IMR-90 (cell line): ENCODE data around the gene CAMP. TPM values are rescaled to one million over a fixed set of nuclear protein-coding genes. Genes with fewer than 3 reads are reported as not detected.

Experiments used
- ATAC-seq: fragments of 200-7000 bp; cut with Tn5 transposase; 2 replicates; pipeline ENCODE4 v1.9.1; 2020; ENCODE audit warnings: low read depth, mild to moderate bottlenecking, moderate library complexity
- BruUV-seq: library from RNA; stranded (reverse); fragments of 400-500 nt; replicated peaks from 2 replicates; lab custom pipeline; 2021; lab: Mats Ljungman, UMichigan
- CTCF ChIA-PET: fragments of 300-600 bp; formaldehyde crosslinking; extraction: SDS; loops from one replicate; lab custom pipeline; 2021; ENCODE audit warnings: antibody characterized with exemption; lab: Yijun Ruan, JAX
- POLR2A ChIA-PET: fragments of 300-600 bp; sonication (Branson Sonifier 250); formaldehyde crosslinking; loops from one replicate; lab custom pipeline; 2022; ENCODE audit warnings: antibody characterized with exemption; ENCODE audit not compliant: unreplicated experiment; lab: Charles Lee
- DNase-seq: peaks from one replicate; pipeline ENCODE4 v3.0.0; 2013
- H2AFZ ChIP-seq: replicated peaks from 2 replicates; pipeline ENCODE3; 2013; ENCODE audit warnings: low read length, mild to moderate bottlenecking; ENCODE audit not compliant: poor library complexity
- H2AK5ac ChIP-seq: 2 replicates; pipeline ENCODE4 v1.6.1; 2013; ENCODE audit warnings: low read depth, low read length, inconsistent platforms
- H2AK9ac ChIP-seq: replicated peaks from 2 replicates; pipeline ENCODE3; 2013; ENCODE audit warnings: mild to moderate bottlenecking, low read depth, low read length, moderate library complexity; ENCODE audit not compliant: poor library complexity
- H2BK120ac ChIP-seq: 2 replicates; pipeline ENCODE4 v1.6.1; 2013; ENCODE audit warnings: low read depth, low read length, inconsistent platforms
- H2BK15ac ChIP-seq: 3 replicates; pipeline ENCODE4 v1.6.1; 2013; ENCODE audit warnings: low read depth, low read length, inconsistent platforms
- H2BK20ac ChIP-seq: 2 replicates; pipeline ENCODE4 v1.6.1; 2013; ENCODE audit warnings: low read depth, mild to moderate bottlenecking, inconsistent platforms, low read length, moderate library complexity
- H2BK5ac ChIP-seq: 2 replicates; pipeline ENCODE4 v1.6.1; 2013; ENCODE audit warnings: mild to moderate bottlenecking, low read depth, low read length, inconsistent platforms; ENCODE audit not compliant: poor library complexity, severe bottlenecking
- H3K14ac ChIP-seq: replicated peaks from 2 replicates; pipeline ENCODE4 v1.6.1; 2013; ENCODE audit warnings: low read depth, low read length, inconsistent platforms
- H3K18ac ChIP-seq: 2 replicates; pipeline ENCODE4 v1.6.1; 2013; ENCODE audit warnings: low read depth, low read length, control low read depth
- H3K23ac ChIP-seq: 2 replicates; pipeline ENCODE4 v1.6.1; 2013; ENCODE audit warnings: low read depth, low read length, inconsistent platforms
- H3K27ac ChIP-seq: 2 replicates; pipeline ENCODE4 v1.5.1; 2013; ENCODE audit warnings: mild to moderate bottlenecking, control low read depth, low read length; ENCODE audit not compliant: insufficient read depth
- H3K27me3 ChIP-seq: 2 replicates; pipeline ENCODE4 v1.6.1; 2013; ENCODE audit warnings: low read length; ENCODE audit not compliant: control insufficient read depth, insufficient read depth
- H3K36me3 ChIP-seq: 2 replicates; pipeline ENCODE4 v1.6.1; 2013; ENCODE audit warnings: low read length, mixed read lengths; ENCODE audit not compliant: control insufficient read depth, insufficient read depth
- H3K4ac ChIP-seq: 2 replicates; pipeline ENCODE4 v1.6.1; 2013; ENCODE audit warnings: low read depth, low read length, inconsistent platforms
- H3K4me1 ChIP-seq: 2 replicates; pipeline ENCODE4 v1.6.1; 2013; ENCODE audit warnings: low read length, mixed read lengths; ENCODE audit not compliant: control insufficient read depth, insufficient read depth
- H3K4me2 ChIP-seq: 2 replicates; pipeline ENCODE4 v1.6.1; 2013; ENCODE audit warnings: low read depth, mild to moderate bottlenecking, control low read depth, low read length, moderate library complexity
- H3K4me3 ChIP-seq: 2 replicates; pipeline ENCODE4 v1.5.1; 2013; ENCODE audit warnings: low read depth, mild to moderate bottlenecking, control low read depth, low read length, moderate library complexity; ENCODE audit not compliant: insufficient read depth
- H3K56ac ChIP-seq: 2 replicates; pipeline ENCODE4 v1.6.1; 2013; ENCODE audit warnings: low read length, inconsistent platforms; ENCODE audit not compliant: insufficient read depth; ENCODE audit errors: extremely low read depth
- H3K79me1 ChIP-seq, 2 experiments: 2 replicates each; pipeline ENCODE4 v1.6.1; 2013; ENCODE audit warnings: low read length in 2 of 2, inconsistent platforms in 1 of 2, low read depth in 1 of 2
- H3K9ac ChIP-seq: 2 replicates; pipeline ENCODE4 v1.6.1; 2013; ENCODE audit warnings: low read depth, low read length, control low read depth
- H3K9me1 ChIP-seq: 2 replicates; pipeline ENCODE4 v1.6.1; 2013; ENCODE audit warnings: low read length, inconsistent platforms; ENCODE audit not compliant: insufficient read depth
- H3K9me3 ChIP-seq: 2 replicates; pipeline ENCODE4 v1.6.1; 2013; ENCODE audit warnings: low read length; ENCODE audit not compliant: control insufficient read depth, insufficient read depth
- H4K20me1 ChIP-seq: 2 replicates; pipeline ENCODE4 v1.6.1; 2013; ENCODE audit warnings: low read length, inconsistent platforms; ENCODE audit not compliant: insufficient read depth
- H4K5ac ChIP-seq: 2 replicates; pipeline ENCODE4 v1.6.1; 2013; ENCODE audit warnings: mild to moderate bottlenecking, low read depth, low read length, control low read depth
- H4K8ac ChIP-seq, 2 experiments: 2 replicates each; pipeline ENCODE4 v1.6.1; 2013; ENCODE audit warnings: low read depth in 2 of 2, low read length in 2 of 2, control low read depth in 1 of 2, inconsistent platforms in 1 of 2
- H4K91ac ChIP-seq: 2 replicates; pipeline ENCODE4 v1.6.1; 2013; ENCODE audit warnings: low read depth, low read length, inconsistent platforms; ENCODE audit not compliant: insufficient read depth
- CEBPB ChIP-seq: IDR thresholded peaks from 2 replicates; pipeline ENCODE4 v1.6.1; 2012; ENCODE audit warnings: low read depth, low read length, improper control_type of control experiment
- MAFK ChIP-seq: IDR thresholded peaks from 2 replicates; pipeline ENCODE4 v1.6.1; 2012; ENCODE audit warnings: low read depth, low read length, improper control_type of control experiment
- NFE2L2 ChIP-seq: fragments of 150-350 bp; IDR thresholded peaks from 2 replicates; pipeline ENCODE4 v1.6.1; 2016; ENCODE audit warnings: low read depth, mild to moderate bottlenecking, low read length
- POLR2A ChIP-seq: IDR thresholded peaks from 2 replicates; pipeline ENCODE4 v1.6.1; 2012; ENCODE audit warnings: mild to moderate bottlenecking, low read depth, low read length
- RCOR1 ChIP-seq: IDR thresholded peaks from 2 replicates; pipeline ENCODE4 v1.6.1; 2012; ENCODE audit warnings: mild to moderate bottlenecking, low read length, improper control_type of control experiment; ENCODE audit not compliant: insufficient replicate concordance
- WGBS, 2 experiments: methylation state at CpG; one replicate each; pipeline versions ENCODE4 v1.1.5 to v1.1.7; 2013; ENCODE audit warnings: missing lambda C conversion rate in 2 of 2; ENCODE audit not compliant: insufficient read length in 1 of 2; ENCODE audit errors: extremely low coverage in 2 of 2; 5-methylcytosine and 5-hydroxymethylcytosine counted together
- dilution Hi-C: fragments of 300-500 bp; cut with HindIII; formaldehyde crosslinking; loops from one replicate; pipeline ENCODE4 v1.14.3; 2018; ENCODE audit warnings: low sequenced_read_pairs; ENCODE audit not compliant: unreplicated experiment
- in situ Hi-C: fragments of 300-500 bp; cut with MboI; formaldehyde crosslinking; loops from 3 replicates; pipeline ENCODE4 v1.14.3; 2019; ENCODE audit warnings: low sequenced_read_pairs, inconsistent platforms, mixed read lengths
- intact Hi-C: fragments of 100-400 bp; cut with micrococcal nuclease; formaldehyde crosslinking; loops from 2 replicates; pipeline ENCODE4 v1.10.0; 2022
- polyA plus RNA-seq, 3 experiments: library from polyadenylated mRNA; depleted of rRNA; stranded (reverse); fragments of >200 nt; gene quantifications; 2 replicates each; pipeline ENCODE4 v1.2.3, GENCODE V29; 2012; ENCODE audit warnings: low replicate concordance in 1 of 3
- total RNA-seq: library from RNA; depleted of rRNA; stranded (reverse); fragments of >200 nt; gene quantifications from 2 replicates; pipeline ENCODE4 v1.2.3, GENCODE V29; 2012

The CAMP gene
- total and polyA plus RNA-seq, 2 of the 4 experiments (the other 2 are of a cell fraction), result not detected

GRCh38 chr3:48271763-48272498 lies 48.6 kb downstream of the CAMP start:
- no peak for TF ChIP-seq POLR2A
- TF ChIP-seq RCOR1, result no peak
- TF ChIP-seq NFE2L2, result no peak
- no peak for TF ChIP-seq CEBPB
- no peak for TF ChIP-seq MAFK
- H3K23ac ChIP-seq, result no peak overlapping the region
- no peak overlapping the region for H4K8ac ChIP-seq
- no peak overlapping the region for H3K56ac ChIP-seq
- ChIA-PET POLR2A (no interaction called here), CTCF (interaction anchor here (1.7 to 2.2 kb wide), 2 partner anchors 13 to 164 kb away, joined by 4 to 13 read pairs; no protein-coding TSS in a partner anchor)
- H3K79me1 ChIP-seq, result no peaks in the 10 kb centered on the region
- ATAC-seq (no peak), DNase-seq (no peak)
- 98% methylated on average over 9 of the region's 38 CpGs; no CpG with 5 or more reads in 1 of the 2 experiments for WGBS, 2 experiments
- H4K91ac ChIP-seq, result no peak overlapping the region
- H3K9me3 ChIP-seq, result peaks cover 2% of the 10 kb centered on the region; the same call in 1 of the 2 replicates
- no peak overlapping the region for H2AK9ac ChIP-seq
- in situ Hi-C loops (loop anchor here (5.0 to 10.0 kb wide), 2 partner anchors 165 to 273 kb away; no protein-coding TSS in a partner anchor), dilution Hi-C loops (no loop called here), intact Hi-C loops (no loop called here)
- H3K4ac ChIP-seq, result no peak overlapping the region
- H3K4me2 ChIP-seq, result no peak overlapping the region
- no peak overlapping the region for H2BK120ac ChIP-seq
- H4K20me1 ChIP-seq, result no peaks in the 10 kb centered on the region
- no TSS peak for BruUV-seq
- no peak overlapping the region for H2BK20ac ChIP-seq
- H3K4me3 ChIP-seq, result no peak overlapping the region
- no peak overlapping the region for H3K14ac ChIP-seq
- H4K5ac ChIP-seq, result no peak overlapping the region
- no peaks in the 10 kb centered on the region for H3K9me1 ChIP-seq
- H2AFZ ChIP-seq, result no peak overlapping the region
- H2AK5ac ChIP-seq, result no peak overlapping the region
- H2BK15ac ChIP-seq, result no peak overlapping the region
- no peak overlapping the region for H3K18ac ChIP-seq
- peaks cover 13% of the 10 kb centered on the region for H3K36me3 ChIP-seq
- H3K27ac ChIP-seq, result no peak overlapping the region
- H3K9ac ChIP-seq, result no peak overlapping the region
- no peak overlapping the region for H2BK5ac ChIP-seq
- no peaks in the 10 kb centered on the region for H3K27me3 ChIP-seq
- no peaks in the 10 kb centered on the region for H3K4me1 ChIP-seq
